ENCODE results near the gene PRRT4. TPM values are rescaled to one million over a fixed set of nuclear protein-coding genes. Genes with fewer than 3 reads are reported as not detected.

PRRT4 gene
- total RNA-seq, 1 experiment from 2014 or later: 0.24 TPM

DNA sequence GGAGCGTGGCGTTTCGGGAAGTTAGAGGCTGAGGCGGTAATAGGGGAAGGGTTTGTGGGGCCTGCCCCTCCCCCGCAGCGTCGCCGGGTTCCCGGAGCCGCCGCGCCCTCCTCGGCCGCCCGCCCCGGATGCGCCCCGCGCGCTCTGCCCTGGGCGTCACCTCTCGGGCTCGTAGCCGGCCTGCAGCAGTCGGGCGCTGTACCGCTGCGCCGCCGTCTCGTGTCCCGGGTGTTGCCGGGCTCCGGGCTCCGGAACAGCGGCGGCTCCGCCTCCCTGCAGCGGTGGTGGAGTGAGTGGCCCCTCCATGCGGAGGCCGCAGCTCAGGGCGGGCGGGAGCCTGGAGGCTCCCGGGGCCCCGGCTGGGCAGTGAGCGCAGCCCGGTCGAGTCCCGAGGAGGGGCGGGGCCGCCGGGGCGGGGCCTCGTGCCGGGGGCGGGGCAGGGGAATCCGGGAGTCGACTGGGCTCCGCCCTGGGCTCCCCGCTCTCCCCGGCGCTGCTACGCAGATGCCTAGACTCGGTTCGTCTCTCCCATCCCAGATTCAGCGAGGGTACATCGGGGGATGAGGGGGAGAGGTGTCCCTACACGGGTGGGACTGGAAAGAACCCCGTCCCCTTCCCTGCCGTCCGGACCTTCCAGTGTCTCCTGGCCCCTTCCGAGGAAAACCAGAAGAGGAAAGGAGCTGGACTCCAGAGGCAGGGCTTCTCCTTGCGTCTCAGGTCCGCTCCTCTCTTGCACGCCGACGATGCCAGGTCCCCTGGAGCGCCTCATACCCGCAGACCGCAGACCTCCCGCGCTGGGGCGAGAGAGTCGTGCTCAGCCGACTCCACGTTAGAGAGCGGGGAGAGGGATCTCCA is 48.3 kb upstream of the PRRT4 start, which contains the start of gene IMPDH1:
TSS of gene IMPDH1 (minus strand) at position 387 of the 855 bp plus-strand sequence. CDS start at position 306, 81 bp downstream.
- H3T11ph ChIP-seq (ENCODE audit: low read length): no peak within 1 kb of the TSS
- no peak within 1 kb of the TSS for H2AK5ac ChIP-seq (ENCODE audit: insufficient read length, low read length)
- no CpG with 5 or more reads among the region's 87 CpGs for WGBS (ENCODE audit: extremely low coverage, insufficient read length, low lambda C conversion rate)
- TF ChIP-seq, protein P1, sequence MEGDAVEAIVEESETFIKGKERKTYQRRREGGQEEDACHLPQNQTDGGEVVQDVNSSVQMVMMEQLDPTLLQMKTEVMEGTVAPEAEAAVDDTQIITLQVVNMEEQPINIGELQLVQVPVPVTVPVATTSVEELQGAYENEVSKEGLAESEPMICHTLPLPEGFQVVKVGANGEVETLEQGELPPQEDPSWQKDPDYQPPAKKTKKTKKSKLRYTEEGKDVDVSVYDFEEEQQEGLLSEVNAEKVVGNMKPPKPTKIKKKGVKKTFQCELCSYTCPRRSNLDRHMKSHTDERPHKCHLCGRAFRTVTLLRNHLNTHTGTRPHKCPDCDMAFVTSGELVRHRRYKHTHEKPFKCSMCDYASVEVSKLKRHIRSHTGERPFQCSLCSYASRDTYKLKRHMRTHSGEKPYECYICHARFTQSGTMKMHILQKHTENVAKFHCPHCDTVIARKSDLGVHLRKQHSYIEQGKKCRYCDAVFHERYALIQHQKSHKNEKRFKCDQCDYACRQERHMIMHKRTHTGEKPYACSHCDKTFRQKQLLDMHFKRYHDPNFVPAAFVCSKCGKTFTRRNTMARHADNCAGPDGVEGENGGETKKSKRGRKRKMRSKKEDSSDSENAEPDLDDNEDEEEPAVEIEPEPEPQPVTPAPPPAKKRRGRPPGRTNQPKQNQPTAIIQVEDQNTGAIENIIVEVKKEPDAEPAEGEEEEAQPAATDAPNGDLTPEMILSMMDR (conservative IDR thresholded peaks at IDR 0.05): no peak
- Mint-ChIP-seq H3K4me1 (peaks cover 27 to 31% of the 10 kb centered on the region in 2 experiments), H3K27me3 (ENCODE audit: low read depth) (peaks cover 84% of the 10 kb centered on the region), H3K4me3 (peak within 1 kb of the TSS; percentile 70 to 91), H3K9me3 (peaks cover 3 to 7% of the 10 kb centered on the region in 2 experiments; a peak in 3 of 5 replicates), H3K27ac (no peak within 1 kb of the TSS; a peak in 1 of 7 replicates), H3K36me3 (ENCODE audit: insufficient read depth in 1 of 3, low read depth in 3 of 3) (peaks cover 0 to 2% (median 0%) of the 10 kb centered on the region in 3 experiments; a peak in 1 of 7 replicates)
- H2BK12ac ChIP-seq (ENCODE audit: insufficient read length, low read depth, low read length): no peak within 1 kb of the TSS
- peaks cover 4% of the 10 kb centered on the region; the same call in 1 of the 2 replicates for H3K4me1 ChIP-seq (ENCODE audit: insufficient read depth, low read length)
- peak within 1 kb of the TSS; percentile 72 for H3K4me2 ChIP-seq (ENCODE audit: insufficient read depth, insufficient read length, low read length)
- H3K27me3 ChIP-seq (ENCODE audit: insufficient read depth, low read length): peaks cover 29% of the 10 kb centered on the region
- H3K79me2 ChIP-seq (ENCODE audit: insufficient read depth, low read length): no peaks in the 10 kb centered on the region
- H3K14ac ChIP-seq (ENCODE audit: insufficient read depth, low read length): no peak within 1 kb of the TSS
- no peak within 1 kb of the TSS for H4K5ac ChIP-seq (ENCODE audit: insufficient read length, low read depth, low read length)
- no peak within 1 kb of the TSS for H3K9ac ChIP-seq (ENCODE audit: extremely low read depth, insufficient read length, low read length)
- no peak within 1 kb of the TSS for H3K56ac ChIP-seq (ENCODE audit: insufficient read length, low read depth, low read length)
- no peak within 1 kb of the TSS for H4K8ac ChIP-seq (replicated peaks; ENCODE audit: insufficient read length, low read depth, low read length)
- H3K23me2 ChIP-seq (ENCODE audit: insufficient read length, low read depth, low read length, poor library complexity, severe bottlenecking): peaks cover 19% of the 10 kb centered on the region
- no peak within 1 kb of the TSS for H2BK5ac ChIP-seq (ENCODE audit: insufficient read length, low read length)
- H3K23ac ChIP-seq (ENCODE audit: insufficient read length, low read depth, low read length): no peak within 1 kb of the TSS
- H2BK20ac ChIP-seq (ENCODE audit: low read depth, low read length, poor library complexity, severe bottlenecking): no peak within 1 kb of the TSS
- H4K91ac ChIP-seq (ENCODE audit: insufficient read length, low read depth, low read length): no peak within 1 kb of the TSS
- no peak within 1 kb of the TSS for H3K27ac ChIP-seq (ENCODE audit: insufficient read length, low read depth, low read length)
- no peak within 1 kb of the TSS for H2BK120ac ChIP-seq (ENCODE audit: low read depth, low read length, poor library complexity, severe bottlenecking)
- H2BK15ac ChIP-seq (ENCODE audit: low read depth, low read length): no peak within 1 kb of the TSS
- H3K4ac ChIP-seq (ENCODE audit: low read depth, low read length): no peak within 1 kb of the TSS
- peak; percentile 92 for DNase-seq
- H4K20me1 ChIP-seq (ENCODE audit: control insufficient read depth, insufficient read depth, insufficient read length): peaks cover 4% of the 10 kb centered on the region
- H2AFZ ChIP-seq (ENCODE audit: low read length): no peak within 1 kb of the TSS
- H3K9me3 ChIP-seq (ENCODE audit: control insufficient read depth, low read depth, low read length): no peaks in the 10 kb centered on the region
- H3K79me1 ChIP-seq (ENCODE audit: insufficient read depth, low read depth, low read length, poor library complexity, severe bottlenecking): no peaks in the 10 kb centered on the region
- H3K18ac ChIP-seq (ENCODE audit: insufficient read length, low read depth, low read length): no peak within 1 kb of the TSS

Data from H9 (cell line).